Measurements from ENCODE around the gene ISY1. TPM values are rescaled to one million over a fixed set of nuclear protein-coding genes. Genes with fewer than 3 reads are reported as not detected.

ISY1 gene
- total RNA-seq, 1 experiment from 2014 or later: 43.6 TPM

GRCh38 chr3:129180461-129180860, 19.6 kb upstream of the ISY1 start:
- Histone ChIP-seq H4K20me1 (ENCODE audit: insufficient read depth) (peaks cover 45% of the 10 kb centered on the region), H3K36me3 (ENCODE audit: control insufficient read depth in 1 of 2, insufficient read depth in 2 of 2, low read length in 2 of 2) (peaks cover 20 to 29% of the 10 kb centered on the region in 2 experiments), H2AFZ (ENCODE audit: low read depth, low read length, poor library complexity, severe bottlenecking) (no peak overlapping the region), H3K79me2 (ENCODE audit: insufficient read depth, low read length) (peaks cover 97% of the 10 kb centered on the region), H3K4me1 (ENCODE audit: control insufficient read depth in 1 of 2, insufficient read depth in 2 of 2, low read length in 2 of 2) (peaks cover 7 to 32% of the 10 kb centered on the region in 2 experiments), H3K4me3 (replicated peaks in 1 of 2; ENCODE audit: low read depth in 1 of 2, low read length in 2 of 2) (no peak overlapping the region), H3K9me3 (ENCODE audit: control insufficient read depth in 1 of 2, insufficient read depth in 1 of 2, low read depth in 1 of 2, low read length in 2 of 2) (no peaks in the 10 kb centered on the region), H3K4me2 (ENCODE audit: low read length) (no peak overlapping the region), H3K27me3 (ENCODE audit: insufficient read depth, low read length) (no peaks in the 10 kb centered on the region), H3K9me2 (ENCODE audit: insufficient read depth) (no peaks in the 10 kb centered on the region), H3K9ac (ENCODE audit: low read length) (no peak overlapping the region), H3K27ac (ENCODE audit: low read depth, low read length) (no peak overlapping the region)
- ChIA-PET CTCF (no interaction called here), RAD21 (ENCODE audit: low non-redundant PET in 1 of 2, low total read pairs in 2 of 2, uncharacterized antibody in 2 of 2, unreplicated experiment in 2 of 2) (no interaction called here), POLR2A (no interaction called here)
- intact Hi-C loops (cut with micrococcal nuclease): loop anchor here (5.0 kb wide), 1 partner anchor 47 kb away; no protein-coding TSS in a partner anchor
- no TSS peak for BruUV-seq (replicated peaks)
- ATAC-seq (no peak), DNase-seq (ENCODE audit: low read depth, low spot score) (no peak)
- no peak for TF ChIP-seq ATF3 (IDR thresholded peaks at IDR 0.05)
- TF ChIP-seq YY1 (IDR thresholded peaks at IDR 0.05; ENCODE audit: extremely low read depth, insufficient replicate concordance, low read depth, low read length): no peak
- no peak for TF ChIP-seq JUND (IDR thresholded peaks at IDR 0.05)
- no peak for TF ChIP-seq EZH2phosphoT487 (IDR thresholded peaks at IDR 0.05; ENCODE audit: borderline replicate concordance)
- no peak for TF ChIP-seq REST (IDR thresholded peaks at IDR 0.05; ENCODE audit: low read depth)
- no peak for TF ChIP-seq TCF7L2 (IDR thresholded peaks at IDR 0.05; ENCODE audit: borderline replicate concordance, extremely low read depth, insufficient read depth, insufficient read length)
- no peak for TF ChIP-seq EZH2 (IDR thresholded peaks at IDR 0.05)
- TF ChIP-seq POLR2A (IDR thresholded peaks at IDR 0.05; ENCODE audit: borderline replicate concordance, extremely low read depth, insufficient read depth, insufficient read length): no peak
- no peak for TF ChIP-seq SP1 (IDR thresholded peaks at IDR 0.05; ENCODE audit: low read depth)

Data from HCT116 (cell line).